Left kidney (tissue), 8 donors: ENCODE results near the gene USP38. TPM values are rescaled to one million over a fixed set of nuclear protein-coding genes. Genes with fewer than 3 reads are reported as not detected.
"Not testable (repeated sequence)": the region's sequence is repeated elsewhere in the genome, so short reads cannot be mapped to it uniquely, and the experiment has no call there.

ENCODE experiments used
- DNase-seq: peaks from one replicate; pipeline ENCODE4 v3.0.0-alpha.2; 2013
- long read RNA-seq, 8 donors: transcript quantifications; one replicate each; lab custom pipeline, GENCODE V29; 2026
- polyA plus RNA-seq: library from polyadenylated mRNA; unstranded; fragments of 120-200 nt; gene quantifications from one replicate; pipeline ENCODE4 v1.2.1, GENCODE V29; 2013; ENCODE audit not compliant: insufficient read length

The USP38 gene, protein sequence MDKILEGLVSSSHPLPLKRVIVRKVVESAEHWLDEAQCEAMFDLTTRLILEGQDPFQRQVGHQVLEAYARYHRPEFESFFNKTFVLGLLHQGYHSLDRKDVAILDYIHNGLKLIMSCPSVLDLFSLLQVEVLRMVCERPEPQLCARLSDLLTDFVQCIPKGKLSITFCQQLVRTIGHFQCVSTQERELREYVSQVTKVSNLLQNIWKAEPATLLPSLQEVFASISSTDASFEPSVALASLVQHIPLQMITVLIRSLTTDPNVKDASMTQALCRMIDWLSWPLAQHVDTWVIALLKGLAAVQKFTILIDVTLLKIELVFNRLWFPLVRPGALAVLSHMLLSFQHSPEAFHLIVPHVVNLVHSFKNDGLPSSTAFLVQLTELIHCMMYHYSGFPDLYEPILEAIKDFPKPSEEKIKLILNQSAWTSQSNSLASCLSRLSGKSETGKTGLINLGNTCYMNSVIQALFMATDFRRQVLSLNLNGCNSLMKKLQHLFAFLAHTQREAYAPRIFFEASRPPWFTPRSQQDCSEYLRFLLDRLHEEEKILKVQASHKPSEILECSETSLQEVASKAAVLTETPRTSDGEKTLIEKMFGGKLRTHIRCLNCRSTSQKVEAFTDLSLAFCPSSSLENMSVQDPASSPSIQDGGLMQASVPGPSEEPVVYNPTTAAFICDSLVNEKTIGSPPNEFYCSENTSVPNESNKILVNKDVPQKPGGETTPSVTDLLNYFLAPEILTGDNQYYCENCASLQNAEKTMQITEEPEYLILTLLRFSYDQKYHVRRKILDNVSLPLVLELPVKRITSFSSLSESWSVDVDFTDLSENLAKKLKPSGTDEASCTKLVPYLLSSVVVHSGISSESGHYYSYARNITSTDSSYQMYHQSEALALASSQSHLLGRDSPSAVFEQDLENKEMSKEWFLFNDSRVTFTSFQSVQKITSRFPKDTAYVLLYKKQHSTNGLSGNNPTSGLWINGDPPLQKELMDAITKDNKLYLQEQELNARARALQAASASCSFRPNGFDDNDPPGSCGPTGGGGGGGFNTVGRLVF
- polyA plus RNA-seq, result 27.7 TPM
- long read RNA-seq, donor 1, full-length matches to known transcripts, result 8 of 8 reads
- long read RNA-seq, donor 1, partial matches to known transcripts, result 0 of 8 reads
- long read RNA-seq, donor 1, other reads (novel, unspliced or antisense), result 0 of 8 reads
- long read RNA-seq, donor 2, full-length matches to known transcripts, result 4 of 4 reads
- long read RNA-seq, donor 2, partial matches to known transcripts, result 0 of 4 reads
- long read RNA-seq, donor 2, other reads (novel, unspliced or antisense), result 0 of 4 reads
- long read RNA-seq, donor 3, full-length matches to known transcripts, result 4 of 4 reads
- long read RNA-seq, donor 3, partial matches to known transcripts, result 0 of 4 reads
- long read RNA-seq, donor 3, other reads (novel, unspliced or antisense), result 0 of 4 reads
- long read RNA-seq, donor 4, result 0 reads
- long read RNA-seq, donor 5, full-length matches to known transcripts, result 4 of 4 reads
- long read RNA-seq, donor 5, partial matches to known transcripts, result 0 of 4 reads
- long read RNA-seq, donor 5, other reads (novel, unspliced or antisense), result 0 of 4 reads
- long read RNA-seq, donor 6, full-length matches to known transcripts, result 6 of 6 reads
- long read RNA-seq, donor 6, partial matches to known transcripts, result 0 of 6 reads
- long read RNA-seq, donor 6, other reads (novel, unspliced or antisense), result 0 of 6 reads
- long read RNA-seq, donor 7, full-length matches to known transcripts, result 12 of 12 reads
- long read RNA-seq, donor 7, partial matches to known transcripts, result 0 of 12 reads
- long read RNA-seq, donor 7, other reads (novel, unspliced or antisense), result 0 of 12 reads
- long read RNA-seq, donor 8, full-length matches to known transcripts, result 4 of 4 reads
- long read RNA-seq, donor 8, partial matches to known transcripts, result 0 of 4 reads
- long read RNA-seq, donor 8, other reads (novel, unspliced or antisense), result 0 of 4 reads

- peak; percentile 91 for DNase-seq
Measured at GRCh38 chr4:143184503-143185252, at the start of gene USP38. Gene USP38, plus strand, starts transcription at chr4:143184917. Its CDS starts 534 bp downstream, at chr4:143185451.

GRCh38 chr4:143135358-143135757 is 49.4 kb upstream of the USP38 start:
- no peak for DNase-seq

DNA sequence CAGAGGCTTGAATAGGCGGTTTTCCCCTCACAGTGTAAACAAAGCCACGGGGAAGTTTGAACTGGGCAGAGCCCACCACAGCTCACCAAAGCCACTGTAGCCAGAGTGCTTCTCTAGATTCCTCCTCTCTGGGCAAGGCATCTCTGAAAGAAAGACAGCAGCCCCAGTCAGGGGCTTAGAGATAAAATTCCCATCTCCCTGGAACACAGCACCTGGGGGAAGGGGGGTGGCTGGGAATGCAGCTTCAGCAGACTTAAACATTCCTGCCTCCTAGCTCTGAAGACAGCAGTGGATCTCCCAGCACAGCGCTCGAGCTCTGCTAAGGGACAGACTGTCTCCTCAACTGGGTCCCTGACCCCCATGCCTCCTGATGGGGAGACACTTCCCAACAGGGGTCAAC is 44.0 kb upstream of the USP38 start:
- no peak for DNase-seq

DNA sequence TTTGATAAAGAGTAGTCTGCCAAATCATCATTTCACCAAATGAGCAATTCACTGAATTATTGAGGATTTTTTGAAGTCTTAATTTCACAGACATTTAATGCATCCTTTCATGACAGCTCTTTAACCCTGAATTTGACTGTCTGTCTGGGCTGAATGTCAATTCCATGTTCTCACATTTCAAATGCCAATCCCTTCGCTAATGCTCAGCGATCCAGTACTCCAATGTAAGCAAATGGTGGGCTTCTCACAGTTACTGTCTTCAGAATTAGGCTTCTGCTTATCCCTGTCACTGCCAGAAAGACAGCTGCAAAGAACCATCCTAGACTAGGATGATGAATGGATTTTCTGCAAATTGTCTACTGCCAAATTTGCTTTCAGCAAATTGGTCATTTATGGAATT is 36.2 kb upstream of the USP38 start:
- no peak for DNase-seq

DNA sequence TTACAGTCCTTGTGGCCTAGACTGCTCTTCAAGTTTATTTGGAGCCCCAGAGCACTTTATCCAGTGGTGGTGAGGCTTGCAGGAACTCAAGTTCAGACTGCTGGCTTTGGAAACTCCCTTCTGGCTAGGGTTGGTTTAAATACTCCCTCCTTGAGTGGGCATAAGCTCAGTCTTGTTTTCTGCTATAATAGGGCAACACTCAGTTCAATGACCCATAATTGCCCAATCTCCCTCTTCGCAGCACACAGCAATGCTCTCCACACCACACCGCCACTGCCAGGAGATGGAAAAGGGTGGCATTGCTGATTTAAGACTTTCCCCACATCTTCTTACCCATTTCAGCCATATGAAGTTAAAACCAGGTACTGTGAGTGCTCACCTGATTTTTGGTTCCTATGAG is 27.9 kb upstream of the USP38 start:
- DNase-seq, result no peak

DNA sequence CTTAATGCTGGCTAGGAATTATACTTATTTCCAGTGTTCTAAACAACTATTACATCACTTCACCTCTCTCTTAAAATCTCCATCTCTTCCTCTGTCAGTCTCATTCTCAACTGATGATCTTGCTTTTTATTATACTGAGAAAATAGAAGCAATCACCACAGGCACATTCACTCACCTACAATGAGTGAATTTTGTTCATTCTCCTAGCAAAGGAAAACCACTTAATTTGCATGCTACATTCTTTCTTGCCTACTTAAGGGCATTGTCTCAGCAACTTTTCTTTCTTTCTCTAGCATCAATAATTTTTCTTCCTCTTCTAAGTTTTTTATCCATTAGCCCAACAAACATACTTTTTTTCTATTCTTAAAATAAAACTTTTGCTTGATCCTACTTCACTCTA is 21.1 kb upstream of the USP38 start:
- no peak for DNase-seq

DNA sequence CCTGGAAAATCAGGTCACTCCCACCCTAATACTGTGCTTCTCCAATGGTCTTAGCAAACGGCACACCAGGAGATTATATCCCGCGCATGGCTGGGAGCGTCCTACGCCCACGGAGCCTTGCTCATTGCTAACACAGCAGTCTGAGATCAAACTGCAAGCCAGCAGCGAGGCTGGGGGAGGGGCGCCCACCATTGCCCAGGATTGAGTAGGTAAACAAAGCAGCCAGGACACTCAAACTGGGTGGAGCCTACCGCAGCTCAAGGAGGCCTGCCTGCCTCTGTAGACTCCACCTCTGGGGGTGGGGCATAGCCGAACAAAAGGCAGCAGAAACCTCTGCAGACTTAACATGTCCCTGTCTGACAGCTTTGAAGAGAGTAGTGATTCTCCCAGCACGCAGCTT is 18.0 kb upstream of the USP38 start:
- not testable (repeated sequence) for DNase-seq

GRCh38 chr4:143178923-143179322 is 5.8 kb upstream of the USP38 start:
- no peak for DNase-seq

- no peak for DNase-seq
Measured at GRCh38 chr4:143183513-143184216, 1.1 kb upstream of the USP38 start.

- DNase-seq, result no peak
Measured at GRCh38 chr4:143184217-143184502, 557 bp upstream of the USP38 start.

GRCh38 chr4:143185253-143186107 is 763 bp downstream of the USP38 start:
- DNase-seq, result no peak

DNA sequence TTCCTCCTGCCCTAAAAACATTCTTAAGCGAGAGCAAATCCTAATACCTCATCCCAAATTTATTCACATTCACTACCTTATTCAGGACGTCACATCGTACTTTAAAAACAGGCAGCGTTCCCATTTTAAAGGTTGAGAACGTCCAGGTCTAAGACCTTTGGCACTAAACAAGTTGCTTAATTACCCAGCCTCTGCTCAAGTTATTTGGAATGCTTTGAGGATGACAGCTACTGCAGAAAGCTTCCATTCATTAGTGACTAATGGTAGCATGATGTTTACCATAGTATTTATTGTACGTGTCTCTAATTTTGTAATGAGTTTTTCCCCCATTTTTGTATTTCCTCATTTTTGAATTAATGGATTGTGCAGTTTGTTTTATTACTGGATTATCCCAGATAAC is 1.5 kb downstream of the USP38 start:
- DNase-seq, result no peak

DNA sequence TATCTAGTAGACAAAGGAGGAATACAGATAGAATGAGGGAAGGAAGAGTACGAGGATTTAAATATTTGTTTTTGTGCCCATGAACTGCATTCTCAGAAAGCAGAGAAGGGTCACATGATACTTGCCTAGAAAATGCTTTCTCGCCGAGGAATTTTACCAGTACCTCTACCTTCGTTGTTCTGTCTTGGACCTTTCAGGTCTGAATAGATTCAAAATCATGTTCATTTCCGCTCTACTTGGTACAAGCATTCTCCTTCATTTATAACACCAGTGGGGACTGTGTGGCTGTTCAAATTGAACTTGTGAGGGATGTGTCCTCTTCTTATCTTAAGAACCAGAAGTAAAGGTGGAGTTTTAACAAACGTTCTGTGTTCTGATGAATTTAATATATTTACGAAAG is 1.9 kb downstream of the USP38 start:
- no peak for DNase-seq

DNA sequence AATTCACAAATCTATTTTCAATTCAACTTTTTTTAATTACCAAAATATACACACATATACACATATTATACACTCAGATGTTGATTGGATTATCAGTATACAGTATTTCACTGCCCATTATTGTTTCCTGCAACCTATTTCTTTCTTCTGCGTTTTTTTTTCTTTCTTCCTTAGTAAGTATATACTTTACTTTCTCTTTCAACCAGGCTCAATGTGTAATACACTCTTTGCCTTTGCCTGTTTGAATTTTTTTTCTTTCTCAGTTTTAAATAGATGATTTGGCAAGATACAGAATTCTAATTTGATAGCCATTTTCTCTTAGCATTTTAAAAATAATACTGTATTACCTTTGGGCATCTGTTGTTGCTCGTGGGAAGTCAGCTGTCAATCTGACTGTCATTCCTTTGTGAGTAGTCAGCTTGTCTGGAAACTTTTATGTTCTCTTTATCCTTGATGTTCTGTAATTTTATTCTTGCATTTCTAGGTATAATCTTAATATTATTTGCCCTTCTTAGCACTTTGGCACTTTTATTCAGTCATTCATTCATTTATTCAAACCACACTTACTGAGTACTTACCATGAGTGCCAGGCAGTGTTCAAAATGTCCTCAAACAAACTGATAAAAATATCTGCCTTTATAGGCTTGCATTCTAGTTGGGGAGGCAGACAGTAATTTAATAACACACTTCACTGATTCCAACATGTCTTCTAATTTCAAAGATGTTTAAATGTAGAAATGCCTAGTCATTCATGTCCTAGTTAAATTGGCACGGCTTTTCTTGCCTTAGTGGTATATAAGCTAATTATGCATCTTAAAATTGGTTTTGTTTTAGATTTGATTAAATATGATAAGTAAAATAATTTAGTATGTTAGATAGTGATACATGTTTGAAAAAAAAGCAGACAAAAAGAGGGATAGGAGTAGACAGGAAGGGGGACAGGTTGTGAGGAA is 3.7 kb downstream of the USP38 start:
- DNase-seq, result no peak

GRCh38 chr4:143189528-143189927 is 4.8 kb downstream of the USP38 start:
- DNase-seq, result no peak

GRCh38 chr4:143195581-143195980 is 10.9 kb downstream of the USP38 start:
- no peak for DNase-seq

DNA sequence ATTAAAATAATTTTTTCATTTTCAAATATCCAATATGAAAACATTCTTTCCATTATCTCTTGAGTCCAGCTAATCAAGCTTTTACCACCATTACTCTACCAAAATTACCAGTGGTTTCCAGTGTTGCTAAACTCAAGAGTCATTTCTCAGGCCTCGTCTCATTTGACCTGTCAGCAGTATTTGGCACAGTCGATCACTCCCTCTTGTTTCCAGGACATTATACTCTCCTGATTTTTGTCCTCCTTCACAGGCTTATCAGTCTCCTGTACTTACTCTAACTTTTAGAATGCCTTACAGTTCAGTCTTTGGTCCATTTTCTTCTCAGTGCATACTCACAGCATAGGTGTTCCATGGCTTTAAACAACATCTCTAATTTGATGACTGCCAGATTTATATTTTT is 11.6 kb downstream of the USP38 start:
- no peak for DNase-seq
